H9 (cell line): ENCODE measurements around the gene CELF5. TPM values are rescaled to one million over a fixed set of nuclear protein-coding genes. Genes with fewer than 3 reads are reported as not detected.

Source experiments
- DNase-seq: peaks from one replicate; pipeline ENCODE4 v3.0.0-alpha.2; 2017
- H2AFZ ChIP-seq: one replicate; pipeline ENCODE4 v1.6.1; 2013; ENCODE audit warnings: mild to moderate bottlenecking, low read length, control low read depth, moderate library complexity
- H2AK5ac ChIP-seq: 2 replicates; pipeline ENCODE4 v1.6.1; 2013; ENCODE audit warnings: low read length, control low read depth, mixed read lengths; ENCODE audit not compliant: insufficient read length
- H2BK120ac ChIP-seq: one replicate; pipeline ENCODE4 v1.6.1; 2013; ENCODE audit warnings: low read depth, mild to moderate bottlenecking, low read length, control low read depth, inconsistent platforms; ENCODE audit not compliant: poor library complexity, severe bottlenecking
- H2BK12ac ChIP-seq: 2 replicates; pipeline ENCODE4 v1.6.1; 2013; ENCODE audit warnings: low read length, control low read depth, mixed read lengths, low read depth; ENCODE audit not compliant: insufficient read length
- H2BK15ac ChIP-seq: 2 replicates; pipeline ENCODE4 v1.6.1; 2013; ENCODE audit warnings: low read depth, low read length, control low read depth
- H2BK20ac ChIP-seq: one replicate; pipeline ENCODE4 v1.6.1; 2013; ENCODE audit warnings: low read depth, mild to moderate bottlenecking, low read length, control low read depth, inconsistent platforms; ENCODE audit not compliant: poor library complexity, severe bottlenecking
- H2BK5ac ChIP-seq: 2 replicates; pipeline ENCODE4 v1.6.1; 2013; ENCODE audit warnings: low read length, control low read depth, mixed read lengths; ENCODE audit not compliant: insufficient read length
- H3K14ac ChIP-seq: 2 replicates; pipeline ENCODE4 v1.6.1; 2013; ENCODE audit warnings: low read length, control low read depth; ENCODE audit not compliant: insufficient read depth
- H3K18ac ChIP-seq: 2 replicates; pipeline ENCODE4 v1.6.1; 2013; ENCODE audit warnings: low read depth, mild to moderate bottlenecking, mixed read lengths, low read length, control low read depth; ENCODE audit not compliant: insufficient read length
- H3K23ac ChIP-seq: 2 replicates; pipeline ENCODE4 v1.6.1; 2013; ENCODE audit warnings: low read length, control low read depth, mixed read lengths, low read depth; ENCODE audit not compliant: insufficient read length
- H3K23me2 ChIP-seq: 2 replicates; pipeline ENCODE4 v1.6.1; 2013; ENCODE audit warnings: low read depth, mild to moderate bottlenecking, mixed read lengths, low read length, control low read depth; ENCODE audit not compliant: insufficient read length, poor library complexity, severe bottlenecking
- H3K27ac ChIP-seq: 2 replicates; pipeline ENCODE4 v1.5.1; 2013; ENCODE audit warnings: low read length, control low read depth, mixed read lengths, low read depth; ENCODE audit not compliant: insufficient read length
- H3K27me3 ChIP-seq: 2 replicates; pipeline ENCODE4 v1.6.1; 2013; ENCODE audit warnings: low read length, control low read depth, inconsistent platforms; ENCODE audit not compliant: insufficient read depth
- H3K4ac ChIP-seq: 2 replicates; pipeline ENCODE4 v1.6.1; 2013; ENCODE audit warnings: low read depth, mild to moderate bottlenecking, control low read depth, inconsistent platforms, low read length, moderate library complexity
- H3K4me1 ChIP-seq: 2 replicates; pipeline ENCODE4 v1.6.1; 2013; ENCODE audit warnings: low read length, control low read depth, inconsistent platforms; ENCODE audit not compliant: insufficient read depth
- H3K4me2 ChIP-seq: 2 replicates; pipeline ENCODE4 v1.6.1; 2013; ENCODE audit warnings: low read length, control low read depth, mixed read lengths; ENCODE audit not compliant: insufficient read length, insufficient read depth
- H3K56ac ChIP-seq: 2 replicates; pipeline ENCODE4 v1.6.1; 2013; ENCODE audit warnings: low read depth, mild to moderate bottlenecking, mixed read lengths, low read length, control low read depth; ENCODE audit not compliant: insufficient read length
- H3K79me1 ChIP-seq: 2 replicates; pipeline ENCODE4 v1.6.1; 2013; ENCODE audit warnings: low read depth, mild to moderate bottlenecking, moderate library complexity, low read length, control low read depth, inconsistent platforms; ENCODE audit not compliant: insufficient read depth, poor library complexity, severe bottlenecking
- H3K79me2 ChIP-seq: 2 replicates; pipeline ENCODE4 v1.6.1; 2013; ENCODE audit warnings: low read length, control low read depth, inconsistent platforms; ENCODE audit not compliant: insufficient read depth
- H3K9ac ChIP-seq: 2 replicates; pipeline ENCODE4 v1.6.1; 2013; ENCODE audit warnings: low read length, control low read depth, mixed read lengths; ENCODE audit not compliant: insufficient read length; ENCODE audit errors: extremely low read depth
- H3K9me3 ChIP-seq: one replicate; pipeline ENCODE4 v1.6.1; 2013; ENCODE audit warnings: low read depth, low read length, inconsistent platforms; ENCODE audit not compliant: control insufficient read depth
- H3T11ph ChIP-seq: one replicate; pipeline ENCODE4 v1.6.1; 2013; ENCODE audit warnings: mild to moderate bottlenecking, low read length, control low read depth, inconsistent platforms
- H4K20me1 ChIP-seq: one replicate; pipeline ENCODE4 v1.6.1; 2013; ENCODE audit not compliant: control insufficient read depth, insufficient read length, insufficient read depth
- H4K5ac ChIP-seq: 2 replicates; pipeline ENCODE4 v1.6.1; 2013; ENCODE audit warnings: low read depth, mild to moderate bottlenecking, mixed read lengths, low read length, control low read depth; ENCODE audit not compliant: insufficient read length
- H4K8ac ChIP-seq: replicated peaks from 2 replicates; pipeline ENCODE4 v1.6.1; 2013; ENCODE audit warnings: low read length, control low read depth, mixed read lengths, low read depth; ENCODE audit not compliant: insufficient read length
- H4K91ac ChIP-seq: 2 replicates; pipeline ENCODE4 v1.6.1; 2013; ENCODE audit warnings: low read depth, mild to moderate bottlenecking, moderate library complexity, mixed read lengths, low read length, control low read depth; ENCODE audit not compliant: insufficient read length
- H3K27ac Mint-ChIP-seq, 3 experiments: 2 replicates in 2 of 3; 3 replicates in 1 of 3; pipeline ENCODE4 v1.8.0; 2020 to 2021; ENCODE audit warnings: mixed read lengths in 3 of 3, mild to moderate bottlenecking in 1 of 3, moderate library complexity in 1 of 3
- H3K27me3 Mint-ChIP-seq: 2 replicates; pipeline ENCODE4 v1.8.0; 2021; ENCODE audit warnings: low read depth, mild to moderate bottlenecking, moderate library complexity, mixed read lengths
- H3K36me3 Mint-ChIP-seq, 3 experiments: 2 replicates in 2 of 3; 3 replicates in 1 of 3; pipeline ENCODE4 v1.8.0; 2020 to 2021; ENCODE audit warnings: low read depth in 3 of 3, mixed read lengths in 3 of 3; ENCODE audit not compliant: insufficient read depth in 1 of 3
- H3K4me1 Mint-ChIP-seq, 2 experiments: 2 replicates each; pipeline ENCODE4 v1.8.0; 2020; ENCODE audit warnings: mixed read lengths in 2 of 2
- H3K4me3 Mint-ChIP-seq, 2 experiments: 2 replicates in 1 of 2; 3 replicates in 1 of 2; pipeline ENCODE4 v1.8.0; 2020 to 2021; ENCODE audit warnings: mild to moderate bottlenecking in 2 of 2, mixed read lengths in 2 of 2, moderate library complexity in 1 of 2
- H3K9me3 Mint-ChIP-seq, 2 experiments: 2 replicates in 1 of 2; 3 replicates in 1 of 2; pipeline ENCODE4 v1.8.0; 2020; ENCODE audit warnings: mild to moderate bottlenecking in 2 of 2, mixed read lengths in 2 of 2, moderate library complexity in 1 of 2
- WGBS: extraction: QIAGEN DNeasy Blood & Tissue Kit; methylation state at CpG from one replicate; pipeline ENCODE4 v1.1.7; 2013; ENCODE audit warnings: missing lambda C conversion rate, low lambda C conversion rate, mixed read lengths; ENCODE audit not compliant: insufficient read length; ENCODE audit errors: extremely low coverage; 5-methylcytosine and 5-hydroxymethylcytosine counted together
- total RNA-seq: library from RNA; stranded (reverse); gene quantifications from 2 replicates; pipeline ENCODE4 v1.2.1, GENCODE V29; 2021
- TF ChIP-seq, protein P1 (sequence below): fragments of 200-600 bp; sonication (generic); conservative IDR thresholded peaks from 3 replicates; pipeline ENCODE4 v1.8.0; 2021; ENCODE audit warnings: antibody characterized with exemption, mild to moderate bottlenecking

Gene CELF5
- total RNA-seq, 1 experiment from 2014 or later = 4.8 TPM

GRCh38 chr19:3189702-3190469 lies 34.6 kb upstream of the CELF5 start:
- Histone ChIP-seq H3K23me2 (peaks cover 7% of the 10 kb centered on the region), H3K27me3 (no peaks in the 10 kb centered on the region), H4K5ac (no peak overlapping the region), H3K4me1 (no peaks in the 10 kb centered on the region), H2AK5ac (no peak overlapping the region), H3K14ac (no peak overlapping the region), H3K79me2 (peaks cover 23% of the 10 kb centered on the region; the same call in 1 of the 2 replicates), H2BK5ac (no peak overlapping the region), H3K18ac (no peak overlapping the region), H2AFZ (no peak overlapping the region), H3K23ac (no peak overlapping the region), H2BK120ac (no peak overlapping the region), H2BK15ac (no peak overlapping the region), H3K27ac (no peak overlapping the region), H2BK12ac (no peak overlapping the region), H4K20me1 (no peaks in the 10 kb centered on the region), H3K9ac (no peak overlapping the region), H3K4me2 (no peak overlapping the region), H2BK20ac (no peak overlapping the region), H3T11ph (no peak overlapping the region), H3K9me3 (no peaks in the 10 kb centered on the region), H3K79me1 (peaks cover 22% of the 10 kb centered on the region), H4K8ac (no peak overlapping the region), H3K4ac (no peak overlapping the region), H4K91ac (no peak overlapping the region), H3K56ac (no peak overlapping the region)
- Mint-ChIP-seq H3K4me1 (peaks cover 12 to 23% of the 10 kb centered on the region in 2 experiments), H3K9me3 (no peaks in the 10 kb centered on the region; a peak in 1 of 5 replicates), H3K36me3 (peaks cover 12 to 24% (median 23%) of the 10 kb centered on the region in 3 experiments), H3K27ac (no peak overlapping the region), H3K27me3 (no peaks in the 10 kb centered on the region), H3K4me3 (no peak overlapping the region)
- no peak for DNase-seq
- WGBS = no CpG with 5 or more reads among the region's 28 CpGs
- TF ChIP-seq, protein P1, sequence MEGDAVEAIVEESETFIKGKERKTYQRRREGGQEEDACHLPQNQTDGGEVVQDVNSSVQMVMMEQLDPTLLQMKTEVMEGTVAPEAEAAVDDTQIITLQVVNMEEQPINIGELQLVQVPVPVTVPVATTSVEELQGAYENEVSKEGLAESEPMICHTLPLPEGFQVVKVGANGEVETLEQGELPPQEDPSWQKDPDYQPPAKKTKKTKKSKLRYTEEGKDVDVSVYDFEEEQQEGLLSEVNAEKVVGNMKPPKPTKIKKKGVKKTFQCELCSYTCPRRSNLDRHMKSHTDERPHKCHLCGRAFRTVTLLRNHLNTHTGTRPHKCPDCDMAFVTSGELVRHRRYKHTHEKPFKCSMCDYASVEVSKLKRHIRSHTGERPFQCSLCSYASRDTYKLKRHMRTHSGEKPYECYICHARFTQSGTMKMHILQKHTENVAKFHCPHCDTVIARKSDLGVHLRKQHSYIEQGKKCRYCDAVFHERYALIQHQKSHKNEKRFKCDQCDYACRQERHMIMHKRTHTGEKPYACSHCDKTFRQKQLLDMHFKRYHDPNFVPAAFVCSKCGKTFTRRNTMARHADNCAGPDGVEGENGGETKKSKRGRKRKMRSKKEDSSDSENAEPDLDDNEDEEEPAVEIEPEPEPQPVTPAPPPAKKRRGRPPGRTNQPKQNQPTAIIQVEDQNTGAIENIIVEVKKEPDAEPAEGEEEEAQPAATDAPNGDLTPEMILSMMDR = no peak
